ENCODE measurements around the gene CDH15. TPM values are rescaled to one million over a fixed set of nuclear protein-coding genes. Genes with fewer than 3 reads are reported as not detected.

Gene CDH15
- total and polyA plus RNA-seq, 2 of the 13 experiments (the other 11 are each of a cell fraction or from before 2014, with no cell fraction given): 0.74 to 2.2 TPM

DNA sequence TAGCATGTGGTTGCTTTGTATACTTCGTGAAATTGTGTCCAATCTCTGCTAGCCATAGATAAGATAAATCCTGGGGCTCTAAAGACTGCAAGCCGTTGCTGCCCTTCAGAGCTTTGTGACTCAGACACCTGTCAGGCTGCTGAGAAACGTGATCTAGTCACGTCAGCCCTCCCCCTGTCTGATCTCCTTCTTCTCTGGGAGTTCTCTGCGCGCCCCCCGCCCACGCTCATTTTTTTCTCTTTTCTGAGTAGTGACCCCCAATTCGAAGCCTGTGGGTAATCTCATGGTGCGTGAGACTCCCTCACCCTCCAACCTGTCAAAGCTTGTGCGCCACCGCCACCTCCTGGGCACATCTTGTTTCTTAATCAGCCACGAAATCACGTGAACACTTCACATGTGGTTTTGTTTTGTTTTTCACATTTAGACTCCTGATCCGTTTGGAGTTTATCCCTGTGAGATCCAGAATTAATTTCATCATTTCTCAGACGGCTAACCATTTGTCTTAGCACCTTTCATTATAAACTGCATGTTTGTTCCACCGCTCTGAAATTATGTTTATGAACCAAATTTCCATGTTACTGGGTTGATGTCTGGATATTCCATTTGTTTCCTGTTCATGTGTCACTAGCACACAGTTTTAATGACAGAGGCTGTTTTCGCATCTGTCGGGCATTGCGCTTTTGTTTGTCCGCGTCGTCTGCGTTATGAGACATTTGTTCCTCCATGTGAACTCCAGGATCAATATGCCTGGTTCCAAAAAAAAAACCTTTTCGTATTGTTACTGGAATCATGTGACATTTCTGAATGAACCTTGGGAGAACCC lies 45.0 kb downstream of the CDH15 start (continued):
- TF ChIP-seq ZFP36 (IDR thresholded peaks at IDR 0.05; ENCODE audit: borderline replicate concordance, low read depth, low read length, partially characterized antibody): no peak
- peak; percentile 70; the same call in 1 of the 2 replicates for TF ChIP-seq THAP11 (CRISPR knock-in tag; IDR thresholded peaks at IDR 0.05)
- no peak for TF ChIP-seq CREB1 (IDR thresholded peaks at IDR 0.05)
- no peak for TF ChIP-seq CREB1 (CRISPR knock-in tag; IDR thresholded peaks at IDR 0.05)
- TF ChIP-seq, protein P1, sequence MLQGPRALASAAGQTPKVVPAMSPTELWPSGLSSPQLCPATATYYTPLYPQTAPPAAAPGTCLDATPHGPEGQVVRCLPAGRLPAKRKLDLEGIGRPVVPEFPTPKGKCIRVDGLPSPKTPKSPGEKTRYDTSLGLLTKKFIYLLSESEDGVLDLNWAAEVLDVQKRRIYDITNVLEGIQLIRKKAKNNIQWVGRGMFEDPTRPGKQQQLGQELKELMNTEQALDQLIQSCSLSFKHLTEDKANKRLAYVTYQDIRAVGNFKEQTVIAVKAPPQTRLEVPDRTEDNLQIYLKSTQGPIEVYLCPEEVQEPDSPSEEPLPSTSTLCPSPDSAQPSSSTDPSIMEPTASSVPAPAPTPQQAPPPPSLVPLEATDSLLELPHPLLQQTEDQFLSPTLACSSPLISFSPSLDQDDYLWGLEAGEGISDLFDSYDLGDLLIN (CRISPR knock-in tag; IDR thresholded peaks at IDR 0.05; ENCODE audit: borderline replicate concordance): no peak
- TF ChIP-seq SAFB2 (CRISPR knock-in tag; IDR thresholded peaks at IDR 0.05; ENCODE audit: borderline replicate concordance, low read depth): no peak
- no peak for TF ChIP-seq ZNF841 (CRISPR knock-in tag; IDR thresholded peaks at IDR 0.05; ENCODE audit: borderline replicate concordance)
- no peak for TF ChIP-seq ZNF143 (CRISPR knock-in tag; IDR thresholded peaks at IDR 0.05)
- no peak for TF ChIP-seq SRSF9 (IDR thresholded peaks at IDR 0.05; ENCODE audit: borderline replicate concordance, insufficient read depth, low read depth, low read length, poor library complexity, severe bottlenecking)
- TF ChIP-seq NRL (CRISPR knock-in tag; IDR thresholded peaks at IDR 0.05; ENCODE audit: borderline replicate concordance): no peak
- TF ChIP-seq ZNF773 (CRISPR knock-in tag; IDR thresholded peaks at IDR 0.05; ENCODE audit: borderline replicate concordance): no peak
- TF ChIP-seq ZFP1 (CRISPR knock-in tag; IDR thresholded peaks at IDR 0.05): 0 out of 2 replicates have a peak, but pooled peaks have one; percentile 35
- TF ChIP-seq, protein P2, sequence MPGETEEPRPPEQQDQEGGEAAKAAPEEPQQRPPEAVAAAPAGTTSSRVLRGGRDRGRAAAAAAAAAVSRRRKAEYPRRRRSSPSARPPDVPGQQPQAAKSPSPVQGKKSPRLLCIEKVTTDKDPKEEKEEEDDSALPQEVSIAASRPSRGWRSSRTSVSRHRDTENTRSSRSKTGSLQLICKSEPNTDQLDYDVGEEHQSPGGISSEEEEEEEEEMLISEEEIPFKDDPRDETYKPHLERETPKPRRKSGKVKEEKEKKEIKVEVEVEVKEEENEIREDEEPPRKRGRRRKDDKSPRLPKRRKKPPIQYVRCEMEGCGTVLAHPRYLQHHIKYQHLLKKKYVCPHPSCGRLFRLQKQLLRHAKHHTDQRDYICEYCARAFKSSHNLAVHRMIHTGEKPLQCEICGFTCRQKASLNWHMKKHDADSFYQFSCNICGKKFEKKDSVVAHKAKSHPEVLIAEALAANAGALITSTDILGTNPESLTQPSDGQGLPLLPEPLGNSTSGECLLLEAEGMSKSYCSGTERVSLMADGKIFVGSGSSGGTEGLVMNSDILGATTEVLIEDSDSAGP (CRISPR knock-in tag; IDR thresholded peaks at IDR 0.05; ENCODE audit: borderline replicate concordance): no peak
- TF ChIP-seq KLF11 (CRISPR knock-in tag; IDR thresholded peaks at IDR 0.05): no peak; the same call in 1 of the 2 replicates
- peak; percentile 38; the same call in 1 of the 2 replicates for TF ChIP-seq FOXA3 (CRISPR knock-in tag; IDR thresholded peaks at IDR 0.05)
- no peak for TF ChIP-seq ISX (CRISPR knock-in tag; conservative IDR thresholded peaks at IDR 0.05)
- TF ChIP-seq MIER3 (CRISPR knock-in tag; IDR thresholded peaks at IDR 0.05; ENCODE audit: borderline replicate concordance): peak; percentile 68; the same call in 1 of the 2 replicates
- TF ChIP-seq ATAD3A (CRISPR knock-in tag; IDR thresholded peaks at IDR 0.05): no peak
- TF ChIP-seq, protein P3, sequence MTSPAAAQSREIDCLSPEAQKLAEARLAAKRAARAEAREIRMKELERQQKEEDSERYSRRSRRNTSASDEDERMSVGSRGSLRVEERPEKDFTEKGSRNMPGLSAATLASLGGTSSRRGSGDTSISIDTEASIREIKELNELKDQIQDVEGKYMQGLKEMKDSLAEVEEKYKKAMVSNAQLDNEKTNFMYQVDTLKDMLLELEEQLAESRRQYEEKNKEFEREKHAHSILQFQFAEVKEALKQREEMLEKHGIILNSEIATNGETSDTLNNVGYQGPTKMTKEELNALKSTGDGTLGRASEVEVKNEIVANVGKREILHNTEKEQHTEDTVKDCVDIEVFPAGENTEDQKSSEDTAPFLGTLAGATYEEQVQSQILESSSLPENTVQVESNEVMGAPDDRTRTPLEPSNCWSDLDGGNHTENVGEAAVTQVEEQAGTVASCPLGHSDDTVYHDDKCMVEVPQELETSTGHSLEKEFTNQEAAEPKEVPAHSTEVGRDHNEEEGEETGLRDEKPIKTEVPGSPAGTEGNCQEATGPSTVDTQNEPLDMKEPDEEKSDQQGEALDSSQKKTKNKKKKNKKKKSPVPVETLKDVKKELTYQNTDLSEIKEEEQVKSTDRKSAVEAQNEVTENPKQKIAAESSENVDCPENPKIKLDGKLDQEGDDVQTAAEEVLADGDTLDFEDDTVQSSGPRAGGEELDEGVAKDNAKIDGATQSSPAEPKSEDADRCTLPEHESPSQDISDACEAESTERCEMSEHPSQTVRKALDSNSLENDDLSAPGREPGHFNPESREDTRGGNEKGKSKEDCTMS (CRISPR knock-in tag; conservative IDR thresholded peaks at IDR 0.05): no peak
- TF ChIP-seq, protein P4, sequence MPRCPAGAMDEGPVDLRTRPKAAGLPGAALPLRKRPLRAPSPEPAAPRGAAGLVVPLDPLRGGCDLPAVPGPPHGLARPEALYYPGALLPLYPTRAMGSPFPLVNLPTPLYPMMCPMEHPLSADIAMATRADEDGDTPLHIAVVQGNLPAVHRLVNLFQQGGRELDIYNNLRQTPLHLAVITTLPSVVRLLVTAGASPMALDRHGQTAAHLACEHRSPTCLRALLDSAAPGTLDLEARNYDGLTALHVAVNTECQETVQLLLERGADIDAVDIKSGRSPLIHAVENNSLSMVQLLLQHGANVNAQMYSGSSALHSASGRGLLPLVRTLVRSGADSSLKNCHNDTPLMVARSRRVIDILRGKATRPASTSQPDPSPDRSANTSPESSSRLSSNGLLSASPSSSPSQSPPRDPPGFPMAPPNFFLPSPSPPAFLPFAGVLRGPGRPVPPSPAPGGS (CRISPR knock-in tag; IDR thresholded peaks at IDR 0.05): no peak
- TF ChIP-seq ARNT (IDR thresholded peaks at IDR 0.05): no peak
- TF ChIP-seq, protein P5, sequence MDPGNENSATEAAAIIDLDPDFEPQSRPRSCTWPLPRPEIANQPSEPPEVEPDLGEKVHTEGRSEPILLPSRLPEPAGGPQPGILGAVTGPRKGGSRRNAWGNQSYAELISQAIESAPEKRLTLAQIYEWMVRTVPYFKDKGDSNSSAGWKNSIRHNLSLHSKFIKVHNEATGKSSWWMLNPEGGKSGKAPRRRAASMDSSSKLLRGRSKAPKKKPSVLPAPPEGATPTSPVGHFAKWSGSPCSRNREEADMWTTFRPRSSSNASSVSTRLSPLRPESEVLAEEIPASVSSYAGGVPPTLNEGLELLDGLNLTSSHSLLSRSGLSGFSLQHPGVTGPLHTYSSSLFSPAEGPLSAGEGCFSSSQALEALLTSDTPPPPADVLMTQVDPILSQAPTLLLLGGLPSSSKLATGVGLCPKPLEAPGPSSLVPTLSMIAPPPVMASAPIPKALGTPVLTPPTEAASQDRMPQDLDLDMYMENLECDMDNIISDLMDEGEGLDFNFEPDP (CRISPR knock-in tag; conservative IDR thresholded peaks at IDR 0.05): no peak
